H9 (cell line): Measurements from ENCODE around the gene CHRNB4. TPM values are rescaled to one million over a fixed set of nuclear protein-coding genes. Genes with fewer than 3 reads are reported as not detected.

Source experiments
- DNase-seq: peaks from one replicate; pipeline ENCODE4 v3.0.0-alpha.2; 2017
- H2AFZ ChIP-seq: one replicate; pipeline ENCODE4 v1.6.1; 2013; ENCODE audit warnings: mild to moderate bottlenecking, low read length, control low read depth, moderate library complexity
- H2AK5ac ChIP-seq: 2 replicates; pipeline ENCODE4 v1.6.1; 2013; ENCODE audit warnings: low read length, control low read depth, mixed read lengths; ENCODE audit not compliant: insufficient read length
- H2BK120ac ChIP-seq: one replicate; pipeline ENCODE4 v1.6.1; 2013; ENCODE audit warnings: low read depth, mild to moderate bottlenecking, low read length, control low read depth, inconsistent platforms; ENCODE audit not compliant: poor library complexity, severe bottlenecking
- H2BK12ac ChIP-seq: 2 replicates; pipeline ENCODE4 v1.6.1; 2013; ENCODE audit warnings: low read length, control low read depth, mixed read lengths, low read depth; ENCODE audit not compliant: insufficient read length
- H2BK15ac ChIP-seq: 2 replicates; pipeline ENCODE4 v1.6.1; 2013; ENCODE audit warnings: low read depth, low read length, control low read depth
- H2BK20ac ChIP-seq: one replicate; pipeline ENCODE4 v1.6.1; 2013; ENCODE audit warnings: low read depth, mild to moderate bottlenecking, low read length, control low read depth, inconsistent platforms; ENCODE audit not compliant: poor library complexity, severe bottlenecking
- H2BK5ac ChIP-seq: 2 replicates; pipeline ENCODE4 v1.6.1; 2013; ENCODE audit warnings: low read length, control low read depth, mixed read lengths; ENCODE audit not compliant: insufficient read length
- H3K14ac ChIP-seq: 2 replicates; pipeline ENCODE4 v1.6.1; 2013; ENCODE audit warnings: low read length, control low read depth; ENCODE audit not compliant: insufficient read depth
- H3K18ac ChIP-seq: 2 replicates; pipeline ENCODE4 v1.6.1; 2013; ENCODE audit warnings: low read depth, mild to moderate bottlenecking, mixed read lengths, low read length, control low read depth; ENCODE audit not compliant: insufficient read length
- H3K23ac ChIP-seq: 2 replicates; pipeline ENCODE4 v1.6.1; 2013; ENCODE audit warnings: low read length, control low read depth, mixed read lengths, low read depth; ENCODE audit not compliant: insufficient read length
- H3K23me2 ChIP-seq: 2 replicates; pipeline ENCODE4 v1.6.1; 2013; ENCODE audit warnings: low read depth, mild to moderate bottlenecking, mixed read lengths, low read length, control low read depth; ENCODE audit not compliant: insufficient read length, poor library complexity, severe bottlenecking
- H3K27ac ChIP-seq: 2 replicates; pipeline ENCODE4 v1.5.1; 2013; ENCODE audit warnings: low read length, control low read depth, mixed read lengths, low read depth; ENCODE audit not compliant: insufficient read length
- H3K27me3 ChIP-seq: 2 replicates; pipeline ENCODE4 v1.6.1; 2013; ENCODE audit warnings: low read length, control low read depth, inconsistent platforms; ENCODE audit not compliant: insufficient read depth
- H3K4ac ChIP-seq: 2 replicates; pipeline ENCODE4 v1.6.1; 2013; ENCODE audit warnings: low read depth, mild to moderate bottlenecking, control low read depth, inconsistent platforms, low read length, moderate library complexity
- H3K4me1 ChIP-seq: 2 replicates; pipeline ENCODE4 v1.6.1; 2013; ENCODE audit warnings: low read length, control low read depth, inconsistent platforms; ENCODE audit not compliant: insufficient read depth
- H3K4me2 ChIP-seq: 2 replicates; pipeline ENCODE4 v1.6.1; 2013; ENCODE audit warnings: low read length, control low read depth, mixed read lengths; ENCODE audit not compliant: insufficient read length, insufficient read depth
- H3K56ac ChIP-seq: 2 replicates; pipeline ENCODE4 v1.6.1; 2013; ENCODE audit warnings: low read depth, mild to moderate bottlenecking, mixed read lengths, low read length, control low read depth; ENCODE audit not compliant: insufficient read length
- H3K79me1 ChIP-seq: 2 replicates; pipeline ENCODE4 v1.6.1; 2013; ENCODE audit warnings: low read depth, mild to moderate bottlenecking, moderate library complexity, low read length, control low read depth, inconsistent platforms; ENCODE audit not compliant: insufficient read depth, poor library complexity, severe bottlenecking
- H3K79me2 ChIP-seq: 2 replicates; pipeline ENCODE4 v1.6.1; 2013; ENCODE audit warnings: low read length, control low read depth, inconsistent platforms; ENCODE audit not compliant: insufficient read depth
- H3K9ac ChIP-seq: 2 replicates; pipeline ENCODE4 v1.6.1; 2013; ENCODE audit warnings: low read length, control low read depth, mixed read lengths; ENCODE audit not compliant: insufficient read length; ENCODE audit errors: extremely low read depth
- H3K9me3 ChIP-seq: one replicate; pipeline ENCODE4 v1.6.1; 2013; ENCODE audit warnings: low read depth, low read length, inconsistent platforms; ENCODE audit not compliant: control insufficient read depth
- H3T11ph ChIP-seq: one replicate; pipeline ENCODE4 v1.6.1; 2013; ENCODE audit warnings: mild to moderate bottlenecking, low read length, control low read depth, inconsistent platforms
- H4K20me1 ChIP-seq: one replicate; pipeline ENCODE4 v1.6.1; 2013; ENCODE audit not compliant: control insufficient read depth, insufficient read length, insufficient read depth
- H4K5ac ChIP-seq: 2 replicates; pipeline ENCODE4 v1.6.1; 2013; ENCODE audit warnings: low read depth, mild to moderate bottlenecking, mixed read lengths, low read length, control low read depth; ENCODE audit not compliant: insufficient read length
- H4K8ac ChIP-seq: replicated peaks from 2 replicates; pipeline ENCODE4 v1.6.1; 2013; ENCODE audit warnings: low read length, control low read depth, mixed read lengths, low read depth; ENCODE audit not compliant: insufficient read length
- H4K91ac ChIP-seq: 2 replicates; pipeline ENCODE4 v1.6.1; 2013; ENCODE audit warnings: low read depth, mild to moderate bottlenecking, moderate library complexity, mixed read lengths, low read length, control low read depth; ENCODE audit not compliant: insufficient read length
- H3K27ac Mint-ChIP-seq, 3 experiments: 2 replicates in 2 of 3; 3 replicates in 1 of 3; pipeline ENCODE4 v1.8.0; 2020 to 2021; ENCODE audit warnings: mixed read lengths in 3 of 3, mild to moderate bottlenecking in 1 of 3, moderate library complexity in 1 of 3
- H3K27me3 Mint-ChIP-seq: 2 replicates; pipeline ENCODE4 v1.8.0; 2021; ENCODE audit warnings: low read depth, mild to moderate bottlenecking, moderate library complexity, mixed read lengths
- H3K36me3 Mint-ChIP-seq, 3 experiments: 2 replicates in 2 of 3; 3 replicates in 1 of 3; pipeline ENCODE4 v1.8.0; 2020 to 2021; ENCODE audit warnings: low read depth in 3 of 3, mixed read lengths in 3 of 3; ENCODE audit not compliant: insufficient read depth in 1 of 3
- H3K4me1 Mint-ChIP-seq, 2 experiments: 2 replicates each; pipeline ENCODE4 v1.8.0; 2020; ENCODE audit warnings: mixed read lengths in 2 of 2
- H3K4me3 Mint-ChIP-seq, 2 experiments: 2 replicates in 1 of 2; 3 replicates in 1 of 2; pipeline ENCODE4 v1.8.0; 2020 to 2021; ENCODE audit warnings: mild to moderate bottlenecking in 2 of 2, mixed read lengths in 2 of 2, moderate library complexity in 1 of 2
- H3K9me3 Mint-ChIP-seq, 2 experiments: 2 replicates in 1 of 2; 3 replicates in 1 of 2; pipeline ENCODE4 v1.8.0; 2020; ENCODE audit warnings: mild to moderate bottlenecking in 2 of 2, mixed read lengths in 2 of 2, moderate library complexity in 1 of 2
- WGBS: extraction: QIAGEN DNeasy Blood & Tissue Kit; methylation state at CpG from one replicate; pipeline ENCODE4 v1.1.7; 2013; ENCODE audit warnings: missing lambda C conversion rate, low lambda C conversion rate, mixed read lengths; ENCODE audit not compliant: insufficient read length; ENCODE audit errors: extremely low coverage; 5-methylcytosine and 5-hydroxymethylcytosine counted together
- total RNA-seq: library from RNA; stranded (reverse); gene quantifications from 2 replicates; pipeline ENCODE4 v1.2.1, GENCODE V29; 2021
- TF ChIP-seq, protein P1 (sequence below): fragments of 200-600 bp; sonication (generic); conservative IDR thresholded peaks from 3 replicates; pipeline ENCODE4 v1.8.0; 2021; ENCODE audit warnings: antibody characterized with exemption, mild to moderate bottlenecking

The CHRNB4 gene
- total RNA-seq, 1 experiment from 2014 or later = 1.9 TPM

DNA sequence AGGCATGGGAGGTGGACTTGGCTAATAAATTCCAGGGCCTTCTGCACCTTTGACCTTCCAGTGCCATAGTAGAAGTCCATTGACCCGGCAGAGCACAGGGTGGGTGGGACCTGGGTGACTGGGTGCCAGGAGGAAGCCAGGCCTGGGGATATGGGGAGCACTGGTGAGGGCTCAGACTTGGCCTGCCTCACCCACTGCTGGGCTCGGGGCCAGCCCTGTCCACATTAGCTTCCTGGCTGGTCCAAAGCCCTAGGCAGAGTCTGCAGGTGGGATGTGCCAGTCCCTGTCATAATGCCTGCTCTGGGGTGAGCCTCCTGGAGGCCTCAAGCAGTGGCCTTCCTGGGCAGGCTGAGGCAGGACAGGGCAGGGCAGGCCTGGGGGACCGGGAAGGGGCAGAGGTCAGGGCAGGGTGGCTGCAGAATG lies 38.1 kb upstream of the CHRNB4 start:
- no peaks in the 10 kb centered on the region for H3K23me2 ChIP-seq
- Mint-ChIP-seq H3K36me3 (no peaks in the 10 kb centered on the region), H3K9me3 (no peaks in the 10 kb centered on the region), H3K27ac (no peak overlapping the region), H3K4me3 (no peak overlapping the region), H3K27me3 (peaks cover 26% of the 10 kb centered on the region), H3K4me1 (peaks cover 55 to 60% of the 10 kb centered on the region in 2 experiments)
- no peak overlapping the region for H3K23ac ChIP-seq
- no peak overlapping the region for H4K5ac ChIP-seq
- H4K20me1 ChIP-seq = no peaks in the 10 kb centered on the region
- no peak overlapping the region for H3K18ac ChIP-seq
- no peaks in the 10 kb centered on the region for H3K79me2 ChIP-seq
- H3K4ac ChIP-seq = no peak overlapping the region
- no peak overlapping the region for H2BK20ac ChIP-seq
- H4K8ac ChIP-seq = no peak overlapping the region
- H3K9me3 ChIP-seq = no peaks in the 10 kb centered on the region
- H2BK120ac ChIP-seq = no peak overlapping the region
- no peak overlapping the region for H2BK15ac ChIP-seq
- H3T11ph ChIP-seq = no peak overlapping the region
- no CpG with 5 or more reads among the region's 3 CpGs for WGBS
- no peak overlapping the region for H3K27ac ChIP-seq
- H2AFZ ChIP-seq = no peak overlapping the region
- H3K9ac ChIP-seq = no peak overlapping the region
- no peaks in the 10 kb centered on the region for H3K27me3 ChIP-seq
- H2BK12ac ChIP-seq = no peak overlapping the region
- peak; percentile 18 for DNase-seq
- no peak overlapping the region for H3K56ac ChIP-seq
- no peak overlapping the region for H4K91ac ChIP-seq
- H2AK5ac ChIP-seq = no peak overlapping the region
- H3K4me2 ChIP-seq = no peak overlapping the region
- H3K79me1 ChIP-seq = no peaks in the 10 kb centered on the region
- H3K4me1 ChIP-seq = peaks cover 7% of the 10 kb centered on the region
- no peak overlapping the region for H2BK5ac ChIP-seq
- TF ChIP-seq, protein P1, sequence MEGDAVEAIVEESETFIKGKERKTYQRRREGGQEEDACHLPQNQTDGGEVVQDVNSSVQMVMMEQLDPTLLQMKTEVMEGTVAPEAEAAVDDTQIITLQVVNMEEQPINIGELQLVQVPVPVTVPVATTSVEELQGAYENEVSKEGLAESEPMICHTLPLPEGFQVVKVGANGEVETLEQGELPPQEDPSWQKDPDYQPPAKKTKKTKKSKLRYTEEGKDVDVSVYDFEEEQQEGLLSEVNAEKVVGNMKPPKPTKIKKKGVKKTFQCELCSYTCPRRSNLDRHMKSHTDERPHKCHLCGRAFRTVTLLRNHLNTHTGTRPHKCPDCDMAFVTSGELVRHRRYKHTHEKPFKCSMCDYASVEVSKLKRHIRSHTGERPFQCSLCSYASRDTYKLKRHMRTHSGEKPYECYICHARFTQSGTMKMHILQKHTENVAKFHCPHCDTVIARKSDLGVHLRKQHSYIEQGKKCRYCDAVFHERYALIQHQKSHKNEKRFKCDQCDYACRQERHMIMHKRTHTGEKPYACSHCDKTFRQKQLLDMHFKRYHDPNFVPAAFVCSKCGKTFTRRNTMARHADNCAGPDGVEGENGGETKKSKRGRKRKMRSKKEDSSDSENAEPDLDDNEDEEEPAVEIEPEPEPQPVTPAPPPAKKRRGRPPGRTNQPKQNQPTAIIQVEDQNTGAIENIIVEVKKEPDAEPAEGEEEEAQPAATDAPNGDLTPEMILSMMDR = no peak
- H3K14ac ChIP-seq = no peak overlapping the region
